ENCODE results near the gene BAIAP2L1.

GRCh38 chr7:98434087-98434486 is 33.2 kb upstream of the BAIAP2L1 start:
- TF ChIP-seq YY1 (IDR thresholded peaks at IDR 0.05; ENCODE audit: insufficient read depth, insufficient read length): no peak
- no peak for TF ChIP-seq SUZ12 (IDR thresholded peaks at IDR 0.05; ENCODE audit: extremely low read depth, insufficient read depth, insufficient read length)
- TF ChIP-seq ZNF274 (IDR thresholded peaks at IDR 0.05; ENCODE audit: low read depth, low read length): no peak
